ENCODE results near the gene HYLS1. TPM values are rescaled to one million over a fixed set of nuclear protein-coding genes. Genes with fewer than 3 reads are reported as not detected.

HYLS1 gene
- total RNA-seq = 3.2 and 5.9 TPM in 2 replicates

GRCh38 chr11:125887373-125888324, at the start of gene HYLS1:
Gene HYLS1 (plus strand): TSS chr11:125887668. CDS start chr11:125899369, 11,701 bp downstream.

GRCh38 chr11:125902927-125903710, 15.7 kb downstream of the HYLS1 start, which contains the start of gene PUS3:
Gene PUS3 (minus strand): TSS chr11:125903206. CDS start chr11:125896284, 6,922 bp downstream.

GRCh38 chr11:125903711-125904659, 16.5 kb downstream of the HYLS1 start, which contains the start of gene DDX25:
Gene DDX25 (plus strand): TSS chr11:125904508. CDS start chr11:125904518, 10 bp downstream.

GRCh38 chr11:125945797-125946520, 58.5 kb downstream of the HYLS1 start, which contains the start of gene VSIG10L2:
Gene VSIG10L2 (plus strand): TSS chr11:125946044. CDS start chr11:125946056, 12 bp downstream.

Other genes with a start within 250 kb of the HYLS1 start
- not detected in 2 replicates for gene ACRV1, start 206.8 kb upstream of the HYLS1 start, total RNA-seq
- gene PATE1, start 141.4 kb upstream of the HYLS1 start, total RNA-seq = not detected in 2 replicates
- 0.44 TPM in 1 of 2 replicates, not detected in the other for gene PATE2, start 108.8 kb upstream of the HYLS1 start, total RNA-seq
- not detected in 2 replicates for gene PATE3, start 99.5 kb upstream of the HYLS1 start, total RNA-seq
- gene PATE4, start 54.4 kb upstream of the HYLS1 start, total RNA-seq = not detected in 2 replicates
- gene PUS3, start 15.5 kb downstream of the HYLS1 start, total RNA-seq = 11.2 and 12.0 TPM in 2 replicates
- gene DDX25, start 16.8 kb downstream of the HYLS1 start, total RNA-seq = not detected in 2 replicates
- not detected in 2 replicates for gene VSIG10L2, start 58.4 kb downstream of the HYLS1 start, total RNA-seq
- 17.8 and 22.9 TPM in 2 replicates for gene CDON, start 175.2 kb downstream of the HYLS1 start, total RNA-seq

All from cardiac ventricle fibroblast (primary cell).